HG03439 (cell line): ENCODE results near the gene FLNB.

Experiments used
- ATAC-seq: cut with Tn5 transposase; IDR thresholded peaks from one replicate; pipeline ENCODE4 v1.9.1; 2021; ENCODE audit warnings: mild to moderate bottlenecking, moderate library complexity; ENCODE audit not compliant: unreplicated experiment

FLNB gene

DNA sequence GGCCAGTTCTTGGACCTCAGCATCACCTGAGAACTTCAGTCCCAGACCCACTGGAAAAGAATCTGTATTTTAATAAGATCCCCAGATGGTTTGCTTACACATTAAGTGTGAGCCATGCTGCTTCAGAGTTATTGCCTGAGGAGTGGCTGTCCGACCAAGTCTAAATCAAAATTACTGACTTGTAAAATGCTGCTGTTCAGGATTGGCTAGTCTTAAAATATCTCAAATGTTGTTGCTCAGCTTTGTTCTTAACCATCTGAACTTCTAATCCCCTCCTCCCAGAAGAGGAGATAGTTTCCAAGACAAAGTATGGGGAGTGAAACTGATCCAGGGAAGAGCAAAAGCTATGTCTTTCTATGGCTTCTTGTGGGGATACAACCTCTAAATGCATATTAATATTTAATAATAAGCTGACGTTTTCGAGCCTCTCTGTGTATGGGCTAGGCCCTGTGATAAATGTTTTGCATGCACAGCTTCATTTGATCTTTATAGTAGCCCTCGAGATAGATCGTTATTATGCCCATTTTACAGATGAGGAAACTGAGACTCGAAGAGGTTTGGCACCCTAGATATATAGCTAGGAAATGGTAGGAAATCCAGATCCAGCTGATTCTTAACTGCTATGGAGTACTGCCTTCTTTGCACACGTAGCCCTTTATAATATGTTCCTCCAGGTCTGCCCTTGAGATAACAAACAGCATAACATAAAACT, 150.4 kb downstream of the FLNB start:
- no peak for ATAC-seq

- ATAC-seq: no peak
These were observed 152.2 kb downstream of the FLNB start for GRCh38 chr3:58160399-58160798.

DNA sequence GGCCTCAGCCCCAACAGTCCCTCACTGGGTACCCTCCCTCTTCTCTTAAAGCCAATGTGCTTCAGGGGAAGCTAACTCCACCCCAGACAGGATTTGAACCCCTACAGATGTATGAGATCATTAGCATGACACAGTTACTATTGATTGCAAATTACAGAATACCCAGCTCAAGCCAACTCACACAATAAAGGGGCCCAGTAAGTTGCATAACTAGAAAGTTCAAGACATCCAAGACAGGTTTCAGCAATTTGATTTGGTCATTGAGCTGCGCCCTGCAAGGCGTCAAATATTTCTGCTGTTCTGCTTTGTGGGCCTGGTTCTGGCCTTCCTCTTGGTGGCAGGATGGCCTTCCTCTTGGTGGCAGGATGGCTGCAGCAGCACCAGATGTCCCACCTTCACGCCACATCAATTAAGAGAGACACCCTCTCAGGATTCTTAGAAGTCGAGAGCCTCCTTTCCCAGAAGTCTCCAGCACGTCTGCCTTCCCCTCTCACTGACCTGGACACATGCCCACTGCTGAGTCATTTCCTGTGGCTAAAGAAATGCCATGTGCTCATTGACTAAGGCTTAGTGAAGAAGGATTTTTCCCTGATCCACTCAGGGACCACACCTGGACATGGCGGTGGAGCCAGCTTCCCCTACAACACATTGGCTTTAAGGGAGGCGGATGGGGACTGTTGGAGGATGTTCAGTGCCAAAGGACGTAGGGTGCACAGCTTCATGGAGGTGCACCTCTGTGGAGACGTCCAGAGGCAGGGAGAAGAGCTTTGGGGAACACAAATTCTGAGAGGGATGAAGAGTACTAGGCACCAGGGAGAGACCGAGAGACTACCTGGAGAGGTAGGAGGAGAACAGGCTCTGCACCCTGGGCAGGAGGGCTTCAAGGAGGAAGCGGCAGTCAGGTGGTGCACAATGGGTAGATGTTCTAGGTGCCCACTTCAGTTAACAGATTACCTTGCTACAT, 153.5 kb downstream of the FLNB start:
- ATAC-seq: no peak

- no peak for ATAC-seq
These were observed 155.0 kb downstream of the FLNB start for GRCh38 chr3:58163234-58163633.

DNA sequence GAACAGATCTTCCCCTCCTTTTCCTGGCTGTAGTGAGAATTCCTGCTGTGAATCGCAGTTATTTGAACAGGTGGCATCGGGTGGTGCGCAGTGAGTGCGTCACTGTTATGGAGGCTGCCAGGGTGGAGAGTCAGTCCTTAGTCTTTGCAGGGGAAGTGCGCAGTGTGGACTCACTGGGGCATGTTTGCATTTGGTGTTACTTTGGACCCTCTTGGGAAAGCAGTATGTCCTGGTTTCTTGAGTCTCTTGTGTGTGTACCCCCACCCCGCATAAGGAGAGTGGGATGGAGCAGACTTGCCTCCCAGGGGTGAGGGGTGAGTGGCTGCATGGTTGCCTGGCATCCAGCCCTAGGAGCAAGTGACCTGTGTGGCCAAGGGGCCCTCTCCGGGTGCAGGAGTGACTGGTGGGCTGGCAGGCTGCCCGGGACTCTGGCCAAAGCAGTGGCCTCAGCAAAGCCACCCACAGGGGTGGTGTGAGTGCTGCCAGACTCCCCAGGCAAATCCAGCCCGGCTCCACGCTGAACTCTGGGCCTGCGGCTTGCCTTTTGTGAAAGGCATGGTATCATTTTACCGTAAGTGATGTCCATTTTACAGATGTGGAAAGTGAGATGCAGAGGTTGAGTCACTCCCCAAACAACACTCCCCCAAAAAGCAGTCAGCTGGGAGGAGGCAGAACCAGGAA, 156.1 kb downstream of the FLNB start:
- no peak for ATAC-seq

GRCh38 chr3:58164906-58165821, 156.9 kb downstream of the FLNB start:
- ATAC-seq: no peak

DNA sequence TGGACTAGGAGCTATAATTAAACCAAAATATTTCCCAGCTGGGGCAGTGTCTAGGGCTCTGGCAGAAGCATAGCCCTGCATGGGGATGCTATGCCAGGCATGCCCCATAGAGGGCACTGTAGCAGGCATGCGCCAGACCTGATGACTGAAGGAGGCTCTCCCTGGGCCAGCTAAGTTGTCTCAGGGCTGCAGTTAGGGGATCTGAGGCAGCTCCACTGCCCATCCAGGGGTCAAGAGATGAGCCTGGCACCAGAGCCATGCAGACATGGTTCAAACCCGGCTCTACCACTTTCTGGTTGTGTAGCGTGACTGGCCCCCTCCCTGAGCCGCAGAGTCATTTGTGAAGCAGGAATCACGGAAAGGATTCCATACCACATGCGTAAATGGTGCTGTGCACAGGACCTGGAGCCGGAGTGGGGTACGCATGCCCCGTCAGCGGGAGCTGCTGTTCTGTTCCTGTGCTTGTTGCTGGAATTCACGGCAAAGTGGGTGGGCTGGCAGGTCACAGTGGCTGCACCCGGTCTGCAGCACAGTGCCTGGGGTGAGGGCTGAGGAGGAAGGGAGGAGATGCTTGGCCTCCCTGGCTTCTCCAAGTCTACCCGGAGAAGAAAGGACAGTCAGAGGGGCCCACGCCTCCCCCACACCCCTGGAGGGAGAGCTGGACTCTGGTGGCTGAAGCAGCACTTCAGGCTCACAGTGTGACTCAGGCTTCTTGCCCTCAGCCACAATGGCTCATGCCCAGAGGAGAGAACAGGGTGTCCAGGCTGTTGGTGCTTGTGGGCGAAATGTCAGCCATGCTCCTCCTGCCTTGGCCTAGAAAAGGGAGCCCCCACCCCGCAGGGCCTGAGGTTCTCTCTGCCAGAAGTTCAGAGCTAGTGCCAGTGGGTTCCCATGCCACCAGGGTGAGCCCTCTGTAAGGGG, 159.5 kb downstream of the FLNB start:
- peak; percentile 63 for ATAC-seq

GRCh38 chr3:58168498-58168897, 160.3 kb downstream of the FLNB start:
- no peak for ATAC-seq

DNA sequence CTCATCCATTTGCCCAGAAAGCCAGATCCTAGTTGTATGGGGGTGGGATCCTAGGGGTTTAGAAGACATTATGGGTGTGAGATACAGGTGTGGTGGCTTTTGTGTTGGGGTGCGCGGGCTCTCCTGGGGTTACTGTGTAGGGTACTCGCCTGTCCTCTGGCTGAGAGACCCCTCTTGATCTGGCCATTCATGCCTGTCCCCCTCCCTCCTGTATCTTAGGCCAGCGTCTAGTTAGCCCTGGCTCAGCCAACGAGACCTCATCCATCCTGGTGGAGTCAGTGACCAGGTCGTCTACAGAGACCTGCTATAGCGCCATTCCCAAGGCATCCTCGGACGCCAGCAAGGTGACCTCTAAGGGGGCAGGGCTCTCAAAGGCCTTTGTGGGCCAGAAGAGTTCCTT, 161.1 kb downstream of the FLNB start:
- no peak for ATAC-seq

DNA sequence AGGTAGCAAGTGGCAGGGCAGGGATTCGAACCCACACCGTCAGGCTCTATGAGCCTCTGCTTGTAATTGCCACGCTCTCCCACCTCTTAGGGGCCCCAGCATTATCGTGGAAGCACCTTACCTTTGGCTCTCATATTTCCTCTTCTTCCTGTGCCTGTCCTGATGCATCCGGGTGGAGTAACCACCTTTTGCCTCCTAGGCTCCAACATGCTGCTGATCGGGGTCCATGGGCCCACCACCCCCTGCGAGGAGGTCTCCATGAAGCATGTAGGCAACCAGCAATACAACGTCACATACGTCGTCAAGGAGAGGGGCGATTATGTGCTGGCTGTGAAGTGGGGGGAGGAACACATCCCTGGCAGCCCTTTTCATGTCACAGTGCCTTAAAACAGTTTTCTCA, 162.2 kb downstream of the FLNB start:
- ATAC-seq: no peak

DNA sequence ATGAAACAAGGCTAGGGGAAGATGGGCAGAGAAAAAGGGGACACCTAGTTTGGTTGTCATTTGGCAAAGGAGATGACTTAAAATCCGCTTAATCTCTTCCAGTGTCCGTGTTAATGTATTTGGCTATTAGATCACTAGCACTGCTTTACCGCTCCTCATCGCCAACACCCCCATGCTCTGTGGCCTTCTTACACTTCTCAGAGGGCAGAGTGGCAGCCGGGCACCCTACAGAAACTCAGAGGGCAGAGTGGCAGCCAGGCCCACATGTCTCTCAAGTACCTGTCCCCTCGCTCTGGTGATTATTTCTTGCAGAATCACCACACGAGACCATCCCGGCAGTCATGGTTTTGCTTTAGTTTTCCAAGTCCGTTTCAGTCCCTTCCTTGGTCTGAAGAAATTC, 162.9 kb downstream of the FLNB start:
- ATAC-seq: no peak

DNA sequence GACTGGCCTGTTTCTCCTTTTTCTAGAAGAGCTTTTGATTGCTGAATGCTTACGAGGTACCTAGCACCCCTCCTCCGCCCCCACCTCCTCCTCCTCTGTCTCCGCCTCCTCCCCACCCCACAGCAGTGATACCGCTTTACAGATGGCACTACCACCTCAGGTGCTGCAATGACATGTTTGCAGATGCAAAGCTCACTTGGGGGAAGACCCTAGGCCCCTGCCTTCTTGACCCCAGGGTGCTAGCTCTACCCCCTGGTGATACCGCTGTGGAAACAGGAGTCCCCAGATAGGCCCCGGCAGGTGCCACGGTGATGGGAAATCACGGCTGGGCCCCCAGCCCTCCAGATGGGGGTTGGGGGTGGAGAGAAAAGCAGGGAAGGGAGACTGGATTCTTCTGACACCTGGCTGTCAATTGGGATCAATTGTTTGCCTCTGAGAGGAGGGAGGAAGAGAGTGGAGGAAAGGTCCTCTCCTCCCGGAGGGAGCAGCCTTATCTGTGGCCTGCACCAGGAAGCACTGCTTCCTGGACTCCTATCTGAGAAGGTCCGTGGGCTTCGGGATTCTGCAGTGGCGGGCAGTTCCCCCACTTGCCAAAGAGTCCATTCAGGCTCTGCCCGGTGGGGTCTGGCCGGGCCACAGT, 164.9 kb downstream of the FLNB start:
- ATAC-seq: no peak

DNA sequence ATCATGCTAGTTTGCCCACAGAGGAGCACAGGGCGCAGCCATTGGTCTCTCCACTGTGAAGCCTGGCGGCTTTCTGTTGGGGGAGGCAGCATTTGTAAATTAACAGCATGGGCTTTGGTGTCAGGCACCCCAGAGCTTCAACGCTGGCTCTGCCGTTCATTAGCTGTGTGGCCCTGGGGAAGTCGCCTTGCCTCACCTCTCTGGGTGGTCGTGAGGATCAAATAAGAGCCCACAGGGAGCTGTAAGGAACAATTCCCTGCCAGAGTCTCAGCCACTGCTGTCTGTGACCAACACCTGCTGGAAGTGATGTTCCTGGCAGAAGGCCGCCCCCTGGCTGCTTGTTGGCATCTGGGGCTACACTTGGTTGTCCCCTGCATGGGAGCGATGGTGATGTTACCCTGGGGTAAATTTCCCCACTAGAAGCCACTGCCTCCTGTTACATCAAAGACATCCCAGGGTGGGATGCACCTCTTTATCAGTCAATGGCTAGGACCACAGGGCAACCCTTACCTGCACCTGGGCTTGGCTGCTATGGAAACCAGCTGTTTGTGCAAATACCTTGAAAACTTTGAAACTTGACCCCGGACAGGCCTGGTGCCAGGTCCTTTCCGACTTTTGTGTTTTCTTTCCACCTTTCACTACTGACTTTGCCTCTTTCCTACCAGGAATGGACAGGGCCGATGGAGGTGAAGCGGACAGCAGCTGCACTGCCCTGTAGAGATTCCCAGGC, 165.6 kb downstream of the FLNB start:
- ATAC-seq: no peak

GRCh38 chr3:58175187-58175436, 166.9 kb downstream of the FLNB start:
- no peak for ATAC-seq

- ATAC-seq: no peak
These were observed 167.4 kb downstream of the FLNB start for GRCh38 chr3:58175437-58176184.

DNA sequence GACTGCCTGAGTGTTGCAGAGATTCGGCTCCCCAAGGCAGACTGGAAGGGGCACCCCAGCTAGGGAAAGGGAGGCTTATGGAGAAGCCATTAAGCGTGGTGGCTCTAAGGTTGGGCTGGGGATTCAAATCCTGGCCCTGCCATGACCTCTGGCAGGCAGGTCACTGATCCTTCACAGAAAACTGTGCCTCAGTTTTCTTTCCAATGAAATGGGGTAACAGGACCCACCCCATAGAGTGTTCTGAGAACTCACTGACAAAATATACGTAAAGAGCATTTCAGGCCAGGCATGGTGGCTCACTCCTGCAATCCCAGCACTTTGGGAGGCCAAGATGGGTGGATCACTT, 167.9 kb downstream of the FLNB start:
- no peak for ATAC-seq

- ATAC-seq: no peak
These were observed 168.7 kb downstream of the FLNB start for GRCh38 chr3:58176827-58177489.
